Measurements from ENCODE around the gene C1R. TPM values are rescaled to one million over a fixed set of nuclear protein-coding genes. Genes with fewer than 3 reads are reported as not detected.

C1R gene
- total RNA-seq, 1 donor, result 528 TPM

- H3K4me3 ChIP-seq (ENCODE audit: low read depth, low read length), result no peak overlapping the region
- TF ChIP-seq, protein P1, sequence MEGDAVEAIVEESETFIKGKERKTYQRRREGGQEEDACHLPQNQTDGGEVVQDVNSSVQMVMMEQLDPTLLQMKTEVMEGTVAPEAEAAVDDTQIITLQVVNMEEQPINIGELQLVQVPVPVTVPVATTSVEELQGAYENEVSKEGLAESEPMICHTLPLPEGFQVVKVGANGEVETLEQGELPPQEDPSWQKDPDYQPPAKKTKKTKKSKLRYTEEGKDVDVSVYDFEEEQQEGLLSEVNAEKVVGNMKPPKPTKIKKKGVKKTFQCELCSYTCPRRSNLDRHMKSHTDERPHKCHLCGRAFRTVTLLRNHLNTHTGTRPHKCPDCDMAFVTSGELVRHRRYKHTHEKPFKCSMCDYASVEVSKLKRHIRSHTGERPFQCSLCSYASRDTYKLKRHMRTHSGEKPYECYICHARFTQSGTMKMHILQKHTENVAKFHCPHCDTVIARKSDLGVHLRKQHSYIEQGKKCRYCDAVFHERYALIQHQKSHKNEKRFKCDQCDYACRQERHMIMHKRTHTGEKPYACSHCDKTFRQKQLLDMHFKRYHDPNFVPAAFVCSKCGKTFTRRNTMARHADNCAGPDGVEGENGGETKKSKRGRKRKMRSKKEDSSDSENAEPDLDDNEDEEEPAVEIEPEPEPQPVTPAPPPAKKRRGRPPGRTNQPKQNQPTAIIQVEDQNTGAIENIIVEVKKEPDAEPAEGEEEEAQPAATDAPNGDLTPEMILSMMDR (IDR thresholded peaks at IDR 0.05; ENCODE audit: insufficient read depth, low read length), result no peak
- DNase-seq (ENCODE audit: low read depth), result no peak
Observed at GRCh38 chr12:7065073-7065623, 27.1 kb downstream of the C1R start.

- TF ChIP-seq, protein P1 (IDR thresholded peaks at IDR 0.05; ENCODE audit: insufficient read depth, low read length), result no peak
- H3K4me3 ChIP-seq (ENCODE audit: low read depth, low read length), result no peak overlapping the region
- DNase-seq (ENCODE audit: low read depth), result peak; percentile 39
Observed at GRCh38 chr12:7064516-7064915, 27.7 kb downstream of the C1R start.

GRCh38 chr12:7061596-7061995 lies 30.6 kb downstream of the C1R start:
- H3K4me3 ChIP-seq (ENCODE audit: low read depth, low read length), result peak overlapping the region; percentile 81
- TF ChIP-seq, protein P1 (IDR thresholded peaks at IDR 0.05; ENCODE audit: insufficient read depth, low read length), result no peak
- no peak for DNase-seq (ENCODE audit: low read depth)

GRCh38 chr12:7061138-7061537 lies 31.1 kb downstream of the C1R start:
- TF ChIP-seq, protein P1 (IDR thresholded peaks at IDR 0.05; ENCODE audit: insufficient read depth, low read length), result peak; percentile 27
- peak; percentile 22 for DNase-seq (ENCODE audit: low read depth)
- H3K4me3 ChIP-seq (ENCODE audit: low read depth, low read length), result peak overlapping the region; percentile 81

DNA sequence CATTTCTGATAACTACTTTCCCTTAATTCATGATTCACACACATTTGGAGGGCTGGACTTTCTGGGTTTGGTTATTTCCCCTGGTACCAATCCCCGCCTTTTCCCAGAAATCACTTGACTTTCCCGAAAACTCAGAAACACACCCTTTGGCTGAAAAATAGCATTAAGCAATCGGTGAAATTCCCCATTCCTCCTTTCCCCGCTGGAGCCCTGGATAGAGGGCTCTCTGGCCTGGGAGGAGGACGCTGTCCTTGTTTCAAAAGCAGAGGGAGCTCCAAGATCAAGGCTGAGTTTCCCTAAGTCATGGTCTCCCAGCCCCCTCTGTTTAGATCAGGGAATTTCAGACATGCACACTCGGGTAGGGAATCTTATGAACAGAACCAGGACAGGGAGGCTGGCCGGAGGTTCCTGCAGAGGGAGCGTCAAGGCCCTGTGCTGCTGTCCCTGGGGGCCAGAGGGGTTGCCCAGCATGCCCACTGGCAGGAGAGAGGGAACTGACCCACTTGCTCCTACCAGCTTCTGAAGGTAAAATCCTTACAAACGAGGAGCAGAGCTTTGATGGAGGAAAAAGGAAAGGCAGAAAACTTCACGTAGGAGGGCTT lies 31.8 kb downstream of the C1R start, which contains the start of gene C1S:
C1S (plus strand) TSS at position 366 of the 602 bp plus-strand sequence. CDS start 1,195 bp downstream, outside the sequence.
- H3K4me3 ChIP-seq (ENCODE audit: low read depth, low read length), result peak within 1 kb of the TSS; percentile 81

GRCh38 chr12:7059780-7060179 lies 32.5 kb downstream of the C1R start:
- no peak for DNase-seq (ENCODE audit: low read depth)
- TF ChIP-seq, protein P1 (IDR thresholded peaks at IDR 0.05; ENCODE audit: insufficient read depth, low read length), result no peak
- no peak overlapping the region for H3K4me3 ChIP-seq (ENCODE audit: low read depth, low read length)

More for the DNA sequence above, 31.8 kb downstream of the C1R start, which contains the start of gene C1S:
- TF ChIP-seq, protein P1 (IDR thresholded peaks at IDR 0.05; ENCODE audit: insufficient read depth, low read length), result peak; percentile 90
- peak; percentile 100 for DNase-seq (ENCODE audit: low read depth)
